SKM-1 treated with dmso at 0.1 percent for 144 hours (cell line): Measurements from ENCODE around the gene NTPCR.

Experiments
- DNase-seq: peaks from one replicate; lab custom pipeline; 2025; ENCODE audit not compliant: unreplicated experiment; lab: John Stamatoyannopoulos, UW

Gene NTPCR

DNA sequence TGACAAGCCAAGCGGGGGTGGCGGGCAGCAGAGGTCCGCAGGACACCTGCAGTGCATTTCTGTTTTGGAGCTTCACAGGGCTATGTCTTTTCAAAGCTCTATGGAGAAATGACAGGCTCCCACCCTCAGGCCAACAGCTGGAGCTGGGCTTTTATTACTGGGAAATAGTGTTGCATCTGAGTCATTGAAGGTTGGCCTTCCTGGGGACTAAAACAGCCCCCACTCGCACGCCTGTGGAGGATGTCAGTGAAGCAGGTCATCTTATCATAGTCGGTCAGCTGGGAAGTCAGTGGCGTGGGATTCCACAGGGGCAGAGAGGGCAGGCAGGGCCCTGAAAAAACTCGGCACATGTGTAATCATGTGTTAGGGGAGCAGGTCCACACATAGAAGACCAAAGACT lies 55.3 kb downstream of the NTPCR start:
- no peak for DNase-seq

DNA sequence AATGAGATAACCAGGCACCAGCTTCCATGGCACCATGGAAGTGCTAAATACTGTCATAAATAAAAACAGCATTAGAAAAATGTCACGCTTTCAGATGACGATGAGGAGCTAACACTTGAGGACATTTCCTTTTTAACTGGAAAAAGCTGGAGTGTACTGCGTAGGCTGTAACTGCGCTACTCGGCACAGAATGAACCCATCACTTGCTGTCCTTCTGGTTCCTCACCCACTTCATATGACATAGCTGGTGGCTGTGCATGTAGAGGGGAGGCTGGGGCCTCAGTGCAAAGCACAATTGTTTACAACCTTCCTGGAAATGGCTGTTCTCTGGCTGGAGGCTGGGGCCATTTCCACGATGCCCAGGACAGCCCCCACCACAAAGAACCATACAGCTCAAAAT lies 55.7 kb downstream of the NTPCR start:
- DNase-seq: no peak

DNA sequence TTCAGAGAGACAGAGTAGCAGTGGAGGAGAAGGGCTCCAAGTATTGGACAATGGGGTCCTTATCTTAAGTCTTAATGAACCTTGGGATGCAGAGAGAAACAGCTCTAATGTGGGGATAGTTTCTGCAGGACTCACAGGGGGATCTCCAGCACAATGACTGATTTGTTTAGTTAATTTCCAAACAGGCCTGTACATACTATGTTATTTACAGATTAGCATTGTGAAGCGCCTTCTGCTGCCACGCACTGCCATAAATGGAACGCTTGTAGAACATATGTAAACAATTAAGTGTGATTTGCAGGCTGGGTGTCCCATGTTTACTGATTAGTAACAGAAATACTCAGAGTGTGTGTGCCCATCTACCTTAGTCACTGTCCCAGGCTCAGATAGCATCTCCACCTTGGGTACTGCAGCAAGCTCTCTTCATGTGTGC lies 56.1 kb downstream of the NTPCR start:
- no peak for DNase-seq

DNA sequence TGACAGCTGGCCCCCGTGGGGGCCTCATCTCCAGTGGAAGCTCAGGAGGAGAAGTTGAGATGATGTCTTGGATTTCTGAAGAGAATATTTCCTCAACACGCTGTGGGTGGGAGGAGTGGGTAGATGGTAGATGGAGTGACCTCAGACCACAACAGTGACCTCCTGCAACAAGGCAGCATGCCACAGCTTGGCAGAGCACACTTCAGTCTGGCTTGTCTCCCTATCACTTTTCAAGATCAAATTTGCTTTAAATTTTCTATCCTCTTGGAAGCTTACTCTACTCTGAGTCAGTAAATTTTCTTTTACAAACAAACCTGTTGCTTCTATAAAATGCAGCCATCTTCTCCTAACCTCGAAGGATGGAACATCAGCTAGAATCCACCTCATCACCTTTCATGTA lies 59.7 kb downstream of the NTPCR start:
- DNase-seq: no peak

DNA sequence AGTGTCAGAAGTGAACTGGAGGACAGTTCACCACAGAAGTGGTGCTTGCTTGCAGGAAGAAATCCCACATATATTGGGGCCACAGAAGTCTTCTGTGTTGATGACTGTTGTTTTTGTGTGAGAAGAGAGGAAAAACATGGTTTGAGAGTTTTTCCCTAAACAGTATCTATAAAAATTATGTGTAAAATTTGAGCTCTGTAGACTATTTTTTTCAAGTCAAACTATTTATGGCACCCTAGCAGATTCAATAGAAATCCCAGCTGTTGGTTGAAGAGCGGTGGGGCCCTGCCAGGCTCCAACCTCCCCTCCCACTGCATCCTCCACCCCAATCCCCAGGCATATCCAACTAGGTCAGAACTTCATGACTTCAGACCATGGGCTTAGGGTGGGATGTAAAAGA lies 61.6 kb downstream of the NTPCR start:
- DNase-seq: no peak

DNA sequence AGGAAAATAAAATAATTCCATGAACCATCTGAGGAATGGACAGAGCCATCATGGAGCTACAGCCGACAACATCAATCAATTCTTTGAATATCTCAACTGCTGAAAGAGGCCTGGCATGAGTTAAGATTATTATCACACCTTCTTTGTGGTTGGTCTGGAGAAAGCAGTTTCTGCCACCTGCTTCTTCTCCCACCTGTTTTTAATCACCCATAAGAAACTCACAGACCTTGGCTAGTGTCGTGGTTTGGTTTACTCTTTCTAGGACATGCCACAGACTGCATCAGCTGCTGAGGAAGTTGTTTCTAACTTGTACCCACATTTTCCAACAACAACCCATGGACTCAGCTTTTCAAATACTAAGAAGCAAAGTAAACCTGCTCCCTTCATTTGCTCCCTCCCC lies 65.6 kb downstream of the NTPCR start:
- no peak for DNase-seq

DNA sequence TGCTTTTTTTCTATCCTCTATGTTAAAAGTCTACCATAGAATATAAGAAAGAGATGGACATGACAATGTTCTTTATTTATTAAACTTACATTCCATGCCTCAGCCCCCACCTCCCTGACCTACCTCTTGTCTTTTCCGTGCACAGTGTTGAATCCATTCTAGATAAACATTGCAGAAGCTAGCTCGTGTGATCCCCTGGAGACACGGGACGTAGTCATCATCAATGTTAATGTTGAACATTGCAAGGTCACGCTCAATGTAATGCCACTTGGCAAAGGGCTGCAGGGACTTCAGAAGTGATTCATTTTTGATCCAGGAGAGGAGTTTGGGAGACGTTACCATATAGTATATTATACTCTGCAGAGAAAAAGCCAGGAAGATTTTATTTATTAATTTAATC lies 66.4 kb downstream of the NTPCR start:
- no peak for DNase-seq

DNA sequence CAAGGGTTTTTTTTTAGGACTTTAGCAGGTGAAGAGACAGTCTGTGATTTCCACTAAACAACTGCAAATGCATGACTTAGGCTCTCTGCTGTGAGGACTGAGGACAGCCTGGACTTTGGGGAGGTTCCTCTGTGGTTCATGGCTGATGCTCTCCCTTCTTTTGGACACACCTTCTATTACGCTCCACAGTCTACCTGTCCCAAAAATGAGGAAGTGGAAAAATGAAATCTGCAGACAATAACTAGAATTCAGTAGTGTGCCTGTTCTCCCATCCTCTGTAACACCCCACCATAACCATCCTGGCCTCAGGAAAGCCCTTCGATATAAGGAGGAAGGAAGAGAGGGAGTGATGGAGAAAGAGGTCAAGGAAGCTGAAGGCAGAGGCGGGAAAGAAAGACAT lies 68.7 kb downstream of the NTPCR start:
- no peak for DNase-seq

DNA sequence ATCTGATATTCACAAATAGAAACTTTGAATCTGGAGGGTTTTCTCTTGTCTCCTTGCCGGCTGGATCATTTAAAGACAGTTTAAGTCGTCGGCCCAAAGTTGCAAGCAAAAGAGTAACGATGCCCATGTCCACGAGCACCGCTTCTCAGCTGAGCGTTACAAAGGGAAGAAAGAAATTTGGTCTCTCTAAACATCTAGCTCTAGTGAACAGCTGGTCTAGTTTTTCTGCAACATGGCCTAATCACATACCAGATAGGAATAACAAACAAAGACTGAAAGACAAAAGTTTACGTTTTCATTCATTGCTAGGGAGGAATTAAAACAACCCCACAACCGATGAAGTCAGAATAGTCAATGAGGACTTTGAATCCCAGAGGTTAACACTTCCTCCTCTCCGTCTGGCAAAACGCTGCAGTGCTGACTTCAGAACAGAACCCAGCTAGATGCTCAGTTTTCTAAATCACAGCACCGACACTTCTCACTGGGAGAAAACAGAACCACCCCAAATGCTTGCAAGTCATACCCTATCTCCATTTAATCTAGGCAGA lies 69.4 kb downstream of the NTPCR start:
- DNase-seq: no peak

DNA sequence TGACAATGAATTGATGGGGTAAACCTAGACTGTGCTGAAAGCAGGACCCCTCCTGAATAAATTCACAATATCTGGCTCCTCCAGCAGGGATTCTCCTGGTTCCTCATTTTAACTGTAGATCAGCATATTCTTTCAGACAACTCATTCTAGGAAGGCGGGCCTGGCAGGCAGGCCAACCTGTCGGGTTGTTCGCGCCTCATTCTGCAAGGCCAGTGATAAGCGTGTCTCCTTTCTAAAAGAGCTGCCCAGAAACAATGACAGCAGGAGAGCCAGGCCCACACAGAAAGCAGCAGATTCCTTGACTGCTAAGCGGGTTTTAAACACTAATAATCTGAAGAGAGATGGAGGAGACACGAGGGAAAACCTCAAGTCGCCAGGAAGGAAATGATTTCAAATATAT lies 70.0 kb downstream of the NTPCR start:
- DNase-seq: no peak

DNA sequence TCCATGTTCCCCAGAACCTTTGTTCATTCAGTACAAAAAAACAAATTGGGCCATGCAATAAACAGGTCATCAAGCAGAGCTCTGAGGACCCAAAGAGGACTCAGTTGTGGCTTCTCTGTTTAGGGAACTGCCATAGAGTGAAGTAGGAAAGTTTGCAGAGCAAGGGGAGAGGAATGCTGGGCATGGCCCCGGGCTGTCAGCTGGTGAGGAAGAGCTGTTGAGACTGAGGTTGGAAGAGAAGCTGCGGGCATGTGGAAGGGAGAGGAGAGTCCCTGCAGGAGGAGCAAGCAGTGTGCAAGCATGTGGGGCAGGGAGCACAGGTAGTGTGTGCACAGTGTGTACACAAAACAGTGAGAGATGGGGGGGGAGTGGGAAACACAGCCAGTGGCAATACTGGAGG lies 71.8 kb downstream of the NTPCR start:
- no peak for DNase-seq

DNA sequence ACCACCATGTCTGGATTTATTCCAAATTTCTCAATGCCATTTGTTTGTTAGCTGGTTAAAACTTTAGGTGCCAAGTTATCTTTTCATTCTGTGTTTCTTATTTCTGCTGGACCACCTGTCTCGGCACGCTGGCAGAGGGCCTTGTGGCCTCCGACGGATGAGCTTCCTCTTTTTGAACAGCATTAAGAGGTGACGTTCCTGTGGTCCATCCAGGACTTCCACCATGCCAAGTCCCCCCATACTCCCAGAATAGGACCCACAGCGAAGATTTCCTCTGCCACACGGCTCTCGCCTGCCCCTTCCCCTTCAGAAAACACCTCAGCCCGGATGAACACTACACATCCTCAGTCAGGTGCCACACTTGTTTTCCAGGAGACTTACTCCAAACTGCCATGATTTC lies 73.8 kb downstream of the NTPCR start:
- DNase-seq: no peak

DNA sequence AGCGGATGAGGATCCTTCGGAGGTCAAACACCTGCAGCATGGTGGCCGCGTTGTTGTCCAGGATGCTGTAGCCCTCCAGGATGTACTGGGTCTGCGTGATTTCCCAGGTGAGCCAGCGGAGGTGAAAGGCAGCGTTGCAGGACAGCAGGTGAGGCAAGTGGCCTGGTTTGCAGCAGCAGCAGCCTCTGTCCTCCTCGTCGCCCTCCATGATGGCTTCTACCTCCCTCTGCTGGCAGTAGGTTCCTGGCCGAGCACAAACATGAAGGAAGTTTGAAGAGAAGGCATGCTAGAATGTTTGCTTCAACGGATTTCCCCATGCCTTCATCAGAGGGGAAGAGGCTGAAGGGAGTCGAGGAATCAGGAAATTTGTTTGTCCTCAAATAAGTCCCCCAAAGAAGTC lies 74.7 kb downstream of the NTPCR start:
- DNase-seq: peak; percentile 43

DNA sequence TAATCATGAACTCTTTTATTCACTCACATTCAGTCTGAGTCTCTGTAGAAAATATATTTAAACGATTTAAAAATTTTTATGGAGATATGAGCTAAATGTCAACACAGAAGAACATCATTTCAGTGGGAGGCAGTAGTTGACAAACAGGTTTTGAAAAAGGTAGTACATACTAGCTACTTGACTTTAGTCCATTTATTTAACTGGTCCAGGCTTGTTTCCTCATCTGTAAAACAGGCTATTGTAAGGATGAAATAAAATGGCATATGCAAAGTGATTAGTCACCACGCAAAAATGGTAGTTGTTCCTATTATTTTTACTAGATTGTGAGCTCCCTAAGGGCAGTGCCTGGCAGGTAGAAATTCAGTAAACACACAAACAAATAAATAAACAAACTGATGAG lies 75.2 kb downstream of the NTPCR start:
- no peak for DNase-seq

DNA sequence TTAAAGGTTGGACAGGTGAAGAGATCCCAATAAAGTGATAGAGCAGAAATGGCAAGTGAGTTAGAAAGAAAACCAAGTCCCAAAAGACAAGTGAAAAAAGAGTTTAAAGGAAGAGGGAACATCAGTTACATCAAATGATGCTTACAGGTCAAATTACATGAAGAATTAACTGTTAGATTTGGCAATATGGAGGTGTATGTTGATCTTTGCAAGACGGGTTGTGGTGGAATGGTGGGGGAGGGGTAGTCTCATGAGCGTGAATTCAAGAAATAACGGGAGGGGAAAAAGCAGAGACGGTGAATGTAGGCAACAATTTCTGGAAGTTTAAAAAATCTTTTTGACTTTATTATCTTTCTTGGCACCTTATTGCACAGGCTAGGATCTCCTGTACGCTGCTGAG lies 76.6 kb downstream of the NTPCR start:
- DNase-seq: no peak

DNA sequence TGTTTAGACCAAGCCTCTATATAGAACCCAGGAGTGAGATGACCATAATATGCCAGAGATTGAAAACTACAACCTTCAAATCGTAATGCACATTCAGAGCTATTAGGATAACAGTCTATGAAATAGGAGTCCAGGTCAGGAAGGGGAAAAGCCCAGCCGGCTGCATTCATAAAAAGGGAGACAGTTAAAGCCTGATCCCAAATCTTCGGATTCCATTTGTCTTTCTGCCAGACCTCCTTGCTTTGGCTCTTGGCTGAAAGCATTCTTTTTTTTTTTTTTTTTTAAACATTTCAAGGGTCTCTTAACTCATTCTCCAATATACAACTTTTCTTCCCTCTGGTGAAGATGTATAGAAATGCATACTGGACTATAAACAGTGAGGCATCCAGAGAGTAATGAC lies 81.1 kb downstream of the NTPCR start:
- DNase-seq: no peak

DNA sequence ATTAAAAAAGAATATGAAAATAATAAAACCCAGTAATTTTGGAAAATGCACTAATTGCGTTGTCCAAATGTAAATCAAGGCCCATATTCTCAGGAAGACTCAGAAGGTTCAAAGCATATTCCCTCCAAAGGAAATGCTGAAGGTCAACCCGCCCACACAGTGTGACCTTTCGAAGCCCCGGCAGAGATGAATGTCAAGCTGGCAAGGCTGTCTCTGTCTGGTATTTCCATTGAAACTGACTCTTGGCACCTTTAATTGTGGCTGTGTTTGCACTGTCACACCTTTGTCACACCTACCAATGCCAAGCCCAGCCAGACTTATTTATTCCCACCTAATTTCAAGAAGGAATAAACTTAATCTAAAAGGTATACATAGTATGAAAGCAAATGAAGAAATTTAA lies 82.5 kb downstream of the NTPCR start:
- DNase-seq: no peak

DNA sequence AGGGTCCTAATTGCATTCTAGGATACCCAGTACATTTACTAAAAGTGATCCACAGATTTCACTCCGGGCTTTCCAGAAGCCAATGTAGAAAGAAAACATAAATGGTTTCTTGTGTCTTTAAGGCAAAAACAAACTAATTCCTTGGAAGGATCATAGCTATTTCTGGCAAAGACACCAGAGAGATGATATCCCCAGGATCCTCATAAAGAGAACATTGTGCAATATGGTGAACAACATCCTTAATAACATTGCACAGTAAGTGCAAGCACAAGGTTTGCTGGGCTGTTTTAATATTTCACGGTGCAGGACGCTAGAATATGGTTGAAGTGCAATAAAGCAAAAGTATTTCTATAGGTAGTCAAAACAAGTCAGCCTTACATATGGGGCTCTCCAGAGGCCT lies 83.0 kb downstream of the NTPCR start:
- no peak for DNase-seq
